GM23248 (cell line): ENCODE measurements around the gene MAPK8IP3. TPM values are rescaled to one million over a fixed set of nuclear protein-coding genes. Genes with fewer than 3 reads are reported as not detected.

Experiments used
- DNase-seq: peaks from one replicate; pipeline ENCODE4 v3.0.0-alpha.2; 2015
- H2AFZ ChIP-seq: fragments of 200-600 bp; sonication (generic); 2 replicates; pipeline ENCODE4 v1.6.1; 2016; ENCODE audit warnings: antibody characterized with exemption
- H3F3A ChIP-seq: fragments of 200-600 bp; sonication (generic); 2 replicates; pipeline ENCODE4 v1.6.1; 2016; ENCODE audit warnings: mild to moderate bottlenecking, antibody characterized with exemption, mixed run types; ENCODE audit not compliant: insufficient read depth
- H3K27ac ChIP-seq: fragments of 200-600 bp; sonication (generic); 2 replicates; pipeline ENCODE4 v1.5.1; 2016; ENCODE audit warnings: mild to moderate bottlenecking
- H3K27me3 ChIP-seq: fragments of 200-600 bp; sonication (generic); replicated peaks from 2 replicates; pipeline ENCODE4 v1.6.1; 2016; ENCODE audit warnings: mild to moderate bottlenecking; ENCODE audit not compliant: insufficient read depth
- H3K36me3 ChIP-seq: fragments of 200-600 bp; sonication (generic); 2 replicates; pipeline ENCODE4 v1.6.1; 2016; ENCODE audit warnings: low read depth, mild to moderate bottlenecking
- H3K4me1 ChIP-seq: fragments of 200-600 bp; sonication (generic); 2 replicates; pipeline ENCODE4 v1.6.1; 2016; ENCODE audit warnings: mild to moderate bottlenecking; ENCODE audit not compliant: insufficient read depth
- H3K4me2 ChIP-seq: fragments of 200-600 bp; sonication (generic); one replicate; pipeline ENCODE4 v1.6.1; 2016; ENCODE audit warnings: mild to moderate bottlenecking; ENCODE audit not compliant: unreplicated experiment
- H3K4me3 ChIP-seq: fragments of 200-600 bp; sonication (generic); 2 replicates; pipeline ENCODE4 v1.5.1; 2016; ENCODE audit warnings: mild to moderate bottlenecking
- H3K79me2 ChIP-seq: fragments of 200-600 bp; sonication (generic); 2 replicates; pipeline ENCODE4 v1.6.1; 2016; ENCODE audit warnings: mild to moderate bottlenecking; ENCODE audit not compliant: insufficient read depth
- H3K9ac ChIP-seq: fragments of 200-600 bp; sonication (generic); 2 replicates; pipeline ENCODE4 v1.6.1; 2016; ENCODE audit warnings: mild to moderate bottlenecking
- H3K9me2 ChIP-seq: fragments of 200-600 bp; sonication (generic); 2 replicates; pipeline ENCODE4 v1.6.1; 2016; ENCODE audit warnings: mixed run types, mild to moderate bottlenecking, moderate library complexity; ENCODE audit not compliant: insufficient read depth
- H3K9me3 ChIP-seq: fragments of 200-600 bp; sonication (generic); one replicate; pipeline ENCODE4 v1.6.1; 2017; ENCODE audit warnings: low read depth
- H4K20me1 ChIP-seq: fragments of 200-600 bp; sonication (generic); 2 replicates; pipeline ENCODE4 v1.6.0; 2016; ENCODE audit not compliant: insufficient read depth
- EZH2 ChIP-seq: fragments of 200-600 bp; sonication (generic); IDR thresholded peaks from 2 replicates; pipeline ENCODE4 v1.6.1; 2018; ENCODE audit warnings: antibody characterized with exemption, mild to moderate bottlenecking; ENCODE audit not compliant: insufficient read depth, poor library complexity, severe bottlenecking
- EZH2phosphoT487 ChIP-seq: fragments of 200-600 bp; sonication (generic); IDR thresholded peaks from 2 replicates; pipeline ENCODE4 v1.6.1; 2018; ENCODE audit warnings: antibody characterized with exemption, moderate library complexity, mild to moderate bottlenecking, low read depth; ENCODE audit not compliant: insufficient read depth
- WGBS, 2 experiments: methylation state at CpG; one replicate each; pipeline ENCODE4 v1.1.6; 2015 to 2017; ENCODE audit warnings: low lambda C conversion rate in 2 of 2, low coverage in 1 of 2; ENCODE audit errors: missing lambda C conversion rate in 2 of 2; 5-methylcytosine and 5-hydroxymethylcytosine counted together
- in situ Hi-C: fragments of 300-500 bp; cut with MboI; formaldehyde crosslinking; loops from 2 replicates; pipeline ENCODE4 v1.15.0; 2020
- polyA plus RNA-seq: library from polyadenylated mRNA; unstranded; fragments of >200 nt; fragmentation: Nextera tagmentation; extraction: Ambion mirVana; gene quantifications from 2 replicates; pipeline ENCODE4 v1.2.1, GENCODE V29; 2016
- total RNA-seq: library from RNA; depleted of rRNA; stranded (reverse); fragments of >200 nt; shearing (Covaris generic); gene quantifications from 2 replicates; pipeline ENCODE4 v1.2.3, GENCODE V29; 2014

MAPK8IP3 gene
- total and polyA plus RNA-seq, 2 experiments from 2014 or later: 10.0 to 28.3 TPM

GRCh38 chr16:1747934-1748333 lies 41.9 kb downstream of the MAPK8IP3 start:
- DNase-seq: no peak
- Histone ChIP-seq H3K27ac (no peak overlapping the region), H3F3A (no peaks in the 10 kb centered on the region), H2AFZ (no peak overlapping the region), H3K4me2 (no peak overlapping the region), H3K27me3 (no peaks in the 10 kb centered on the region), H3K79me2 (no peaks in the 10 kb centered on the region), H4K20me1 (no peaks in the 10 kb centered on the region), H3K4me1 (peaks cover 11% of the 10 kb centered on the region), H3K9me2 (no peaks in the 10 kb centered on the region), H3K36me3 (peaks cover 6% of the 10 kb centered on the region; the same call in 1 of the 2 replicates), H3K9me3 (no peaks in the 10 kb centered on the region), H3K9ac (no peak overlapping the region), H3K4me3 (no peak overlapping the region)
- WGBS, 2 experiments: 80 to 86% methylated on average over 10 to 11 of the region's 11 CpGs
- in situ Hi-C loops: no loop called here
- TF ChIP-seq EZH2 (no peak), EZH2phosphoT487 (no peak)

DNA sequence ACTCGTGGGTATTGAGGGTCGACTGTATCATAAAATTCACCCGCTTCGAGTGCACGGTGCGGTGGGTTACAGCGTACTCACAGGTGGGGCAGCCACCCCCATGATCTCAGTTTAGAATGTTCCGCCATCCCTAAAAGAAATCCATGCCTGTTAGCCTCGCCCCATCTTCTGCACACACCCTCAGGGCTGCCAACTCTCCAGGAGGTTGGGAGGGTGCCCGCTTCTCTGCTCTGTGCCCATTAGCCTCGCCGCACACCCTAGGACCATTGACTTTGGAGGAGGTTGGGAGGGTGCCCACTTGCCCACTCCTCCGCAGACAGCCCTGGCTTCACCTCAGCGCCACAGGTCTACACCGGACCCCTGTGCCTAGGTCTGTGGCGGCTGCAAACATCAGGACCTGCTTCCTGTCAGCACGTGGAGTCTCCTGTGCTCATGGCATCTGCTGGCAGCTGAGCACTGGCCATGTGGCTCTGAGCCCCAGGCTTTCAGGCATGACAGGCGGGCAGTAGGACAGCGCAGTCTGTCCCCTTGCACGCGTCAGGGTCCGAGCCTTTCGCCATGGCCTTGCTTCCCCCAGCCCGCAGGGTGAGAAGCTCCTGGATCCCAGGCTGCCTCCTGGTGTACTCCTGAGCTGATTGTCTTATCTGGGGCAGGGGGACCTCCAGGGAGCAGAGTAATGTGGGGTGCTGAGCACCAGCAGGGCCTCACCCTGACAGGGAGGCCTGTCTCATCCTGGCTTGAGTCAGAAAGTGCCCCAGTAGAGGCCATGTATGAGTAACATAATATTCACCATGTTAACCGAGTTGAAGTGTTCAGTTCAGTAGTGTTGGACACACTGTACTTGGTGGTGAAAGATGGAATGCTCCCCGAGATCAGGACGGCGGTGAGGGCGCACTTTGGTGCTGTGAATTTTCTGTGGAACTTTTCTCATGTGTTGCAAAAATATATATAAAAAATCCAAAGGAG lies 43.4 kb downstream of the MAPK8IP3 start:
- peak; percentile 53 for DNase-seq
- Histone ChIP-seq H4K20me1 (no peaks in the 10 kb centered on the region), H3K36me3 (peaks cover 10% of the 10 kb centered on the region; the same call in 1 of the 2 replicates), H2AFZ (no peak overlapping the region), H3K27me3 (no peaks in the 10 kb centered on the region), H3K9me2 (no peaks in the 10 kb centered on the region), H3K9ac (no peak overlapping the region), H3F3A (no peaks in the 10 kb centered on the region), H3K4me2 (no peak overlapping the region), H3K4me1 (peaks cover 11% of the 10 kb centered on the region), H3K27ac (no peak overlapping the region), H3K4me3 (no peak overlapping the region), H3K9me3 (no peaks in the 10 kb centered on the region), H3K79me2 (no peaks in the 10 kb centered on the region)
- in situ Hi-C loops: no loop called here
- TF ChIP-seq EZH2 (no peak), EZH2phosphoT487 (no peak)
- WGBS, 2 experiments: 93 to 96% methylated on average over 28 to 29 of the region's 29 CpGs

GRCh38 chr16:1751946-1752345 lies 46.0 kb downstream of the MAPK8IP3 start:
- Histone ChIP-seq H3K4me2 (no peak overlapping the region), H3K9me2 (no peaks in the 10 kb centered on the region), H3K4me3 (no peak overlapping the region), H3K27ac (no peak overlapping the region), H3K36me3 (peaks cover 10% of the 10 kb centered on the region; the same call in 1 of the 2 replicates), H3K9ac (no peak overlapping the region), H3F3A (no peaks in the 10 kb centered on the region), H3K79me2 (peaks cover 7% of the 10 kb centered on the region; the same call in 1 of the 2 replicates), H3K4me1 (no peaks in the 10 kb centered on the region), H2AFZ (no peak overlapping the region), H3K27me3 (no peaks in the 10 kb centered on the region), H4K20me1 (no peaks in the 10 kb centered on the region), H3K9me3 (no peaks in the 10 kb centered on the region)
- in situ Hi-C loops: no loop called here
- 97 to 98% methylated on average over 16 of the region's 16 CpGs for WGBS, 2 experiments
- TF ChIP-seq EZH2phosphoT487: no peak
- no peak for DNase-seq

DNA sequence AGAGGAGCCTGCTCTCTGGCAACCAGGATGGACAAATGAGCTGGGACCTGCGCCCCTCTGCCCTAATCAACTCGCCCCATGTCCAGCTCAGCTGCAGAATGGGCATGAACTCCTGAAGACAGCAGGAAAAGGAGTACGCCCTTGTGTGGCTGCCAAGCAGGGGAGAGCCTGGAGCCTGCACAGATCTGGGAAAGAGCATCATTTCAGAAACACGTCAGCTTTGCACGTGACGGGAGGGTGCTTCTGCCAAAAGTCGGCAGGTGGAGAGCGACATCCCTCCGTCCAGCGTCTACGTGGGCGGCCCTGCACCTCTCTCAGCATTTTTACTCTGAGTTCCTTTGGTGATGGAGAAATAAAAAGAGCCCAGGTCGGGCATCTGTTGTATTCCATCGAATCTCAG lies 46.9 kb downstream of the MAPK8IP3 start:
- Histone ChIP-seq H3K4me2 (no peak overlapping the region), H4K20me1 (no peaks in the 10 kb centered on the region), H2AFZ (no peak overlapping the region), H3K36me3 (peaks cover 10% of the 10 kb centered on the region; the same call in 1 of the 2 replicates), H3K9me3 (no peaks in the 10 kb centered on the region), H3F3A (no peaks in the 10 kb centered on the region), H3K4me1 (no peaks in the 10 kb centered on the region), H3K27me3 (no peaks in the 10 kb centered on the region), H3K27ac (no peak overlapping the region), H3K79me2 (peaks cover 7% of the 10 kb centered on the region; the same call in 1 of the 2 replicates), H3K9me2 (no peaks in the 10 kb centered on the region), H3K9ac (no peak overlapping the region), H3K4me3 (no peak overlapping the region)
- in situ Hi-C loops: no loop called here
- no peak for TF ChIP-seq EZH2
- TF ChIP-seq EZH2phosphoT487: no peak
- DNase-seq: no peak
- WGBS, 2 experiments: 86% methylated on average over 14 of the region's 14 CpGs
